KMS-11 (cell line): ENCODE data around the gene EPAS1.

Source experiments
- H2AFZ ChIP-seq: fragments of 200-600 bp; sonication (generic); 2 replicates; pipeline ENCODE4 v1.6.1; 2016; ENCODE audit warnings: antibody characterized with exemption, mixed run types, low read depth
- H3K27ac ChIP-seq: fragments of 200-600 bp; sonication (generic); 2 replicates; pipeline ENCODE4 v1.6.1; 2016; ENCODE audit warnings: mild to moderate bottlenecking, mixed run types
- H3K27me3 ChIP-seq: fragments of 200-600 bp; sonication (generic); 2 replicates; pipeline ENCODE4 v1.6.1; 2017; ENCODE audit warnings: mild to moderate bottlenecking, low read depth, mixed run types, moderate library complexity; ENCODE audit not compliant: insufficient read depth
- H3K36me3 ChIP-seq: fragments of 200-600 bp; sonication (generic); 2 replicates; pipeline ENCODE4 v1.6.1; 2017; ENCODE audit warnings: mild to moderate bottlenecking, mixed run types; ENCODE audit not compliant: insufficient read depth
- H3K4me1 ChIP-seq: fragments of 200-600 bp; sonication (generic); 2 replicates; pipeline ENCODE4 v1.6.1; 2016; ENCODE audit warnings: mild to moderate bottlenecking, low read depth, mixed run types; ENCODE audit not compliant: poor library complexity, severe bottlenecking
- H3K4me2 ChIP-seq: fragments of 200-600 bp; sonication (generic); 2 replicates; pipeline ENCODE4 v1.7.0; 2016; ENCODE audit warnings: mild to moderate bottlenecking, mixed run types
- H3K4me3 ChIP-seq: fragments of 200-600 bp; sonication (generic); IDR thresholded peaks from 2 replicates; pipeline ENCODE4 v1.6.1; 2017; ENCODE audit warnings: low read depth, low read length, mixed read lengths; ENCODE audit not compliant: insufficient read depth
- H3K79me2 ChIP-seq: fragments of 200-600 bp; sonication (generic); 2 replicates; pipeline ENCODE4 v1.6.1; 2016; ENCODE audit warnings: low read depth, mixed run types; ENCODE audit not compliant: insufficient read depth
- H3K9ac ChIP-seq: fragments of 200-600 bp; sonication (generic); 2 replicates; pipeline ENCODE4 v1.6.1; 2016; ENCODE audit warnings: mild to moderate bottlenecking, mixed run types
- H4K20me1 ChIP-seq: fragments of 200-600 bp; sonication (generic); 2 replicates; pipeline ENCODE4 v1.6.1; 2016; ENCODE audit warnings: mild to moderate bottlenecking, mixed run types; ENCODE audit not compliant: insufficient read depth
- TF ChIP-seq, protein P1 (sequence below): fragments of 200-600 bp; sonication (generic); conservative IDR thresholded peaks from 2 replicates; pipeline ENCODE4 v1.6.1; 2017; ENCODE audit warnings: low read depth, mild to moderate bottlenecking, antibody characterized with exemption, low read length, moderate library complexity, mixed read lengths

EPAS1 gene

DNA sequence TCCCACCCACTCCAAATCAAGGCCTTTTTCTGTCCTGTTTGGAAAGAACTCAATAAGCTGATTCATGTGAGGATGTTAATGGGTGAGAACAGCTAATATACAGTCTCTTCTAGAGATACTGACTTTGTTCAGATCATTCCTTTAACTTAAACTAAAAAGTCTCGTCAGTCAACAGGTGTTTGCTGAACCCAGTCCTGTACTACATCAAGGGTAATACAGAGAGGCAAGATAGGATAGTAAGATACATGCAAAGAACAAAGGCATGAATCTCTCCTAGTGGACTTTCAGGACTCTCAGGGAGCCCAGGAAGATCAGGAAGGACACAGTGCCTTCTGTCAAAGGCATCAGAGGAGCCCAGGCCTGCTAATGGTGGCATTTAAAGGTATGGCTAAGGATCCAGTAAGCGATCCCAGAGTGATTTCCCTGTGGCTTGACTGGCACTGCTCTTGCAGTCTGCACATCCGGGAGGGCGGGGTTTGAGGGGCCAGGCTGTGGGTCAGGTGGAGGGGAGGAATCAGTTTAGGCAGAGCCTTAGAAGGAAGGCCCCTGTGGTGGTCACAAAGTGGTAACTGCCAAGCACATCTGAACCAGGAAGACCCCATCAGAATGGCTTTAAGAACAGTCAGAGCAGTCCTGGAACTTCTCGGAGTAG, 54.0 kb downstream of the EPAS1 start:
- H3K4me3 ChIP-seq: no peak overlapping the region
- no peaks in the 10 kb centered on the region for H3K27me3 ChIP-seq
- peaks cover 58% of the 10 kb centered on the region for H3K4me1 ChIP-seq
- H4K20me1 ChIP-seq: no peaks in the 10 kb centered on the region
- no peaks in the 10 kb centered on the region for H3K79me2 ChIP-seq
- TF ChIP-seq, protein P1, sequence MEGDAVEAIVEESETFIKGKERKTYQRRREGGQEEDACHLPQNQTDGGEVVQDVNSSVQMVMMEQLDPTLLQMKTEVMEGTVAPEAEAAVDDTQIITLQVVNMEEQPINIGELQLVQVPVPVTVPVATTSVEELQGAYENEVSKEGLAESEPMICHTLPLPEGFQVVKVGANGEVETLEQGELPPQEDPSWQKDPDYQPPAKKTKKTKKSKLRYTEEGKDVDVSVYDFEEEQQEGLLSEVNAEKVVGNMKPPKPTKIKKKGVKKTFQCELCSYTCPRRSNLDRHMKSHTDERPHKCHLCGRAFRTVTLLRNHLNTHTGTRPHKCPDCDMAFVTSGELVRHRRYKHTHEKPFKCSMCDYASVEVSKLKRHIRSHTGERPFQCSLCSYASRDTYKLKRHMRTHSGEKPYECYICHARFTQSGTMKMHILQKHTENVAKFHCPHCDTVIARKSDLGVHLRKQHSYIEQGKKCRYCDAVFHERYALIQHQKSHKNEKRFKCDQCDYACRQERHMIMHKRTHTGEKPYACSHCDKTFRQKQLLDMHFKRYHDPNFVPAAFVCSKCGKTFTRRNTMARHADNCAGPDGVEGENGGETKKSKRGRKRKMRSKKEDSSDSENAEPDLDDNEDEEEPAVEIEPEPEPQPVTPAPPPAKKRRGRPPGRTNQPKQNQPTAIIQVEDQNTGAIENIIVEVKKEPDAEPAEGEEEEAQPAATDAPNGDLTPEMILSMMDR: no peak
- H3K4me2 ChIP-seq: no peak overlapping the region
- no peak overlapping the region for H3K27ac ChIP-seq
- H2AFZ ChIP-seq: no peak overlapping the region
- H3K36me3 ChIP-seq: no peaks in the 10 kb centered on the region
- no peak overlapping the region for H3K9ac ChIP-seq

DNA sequence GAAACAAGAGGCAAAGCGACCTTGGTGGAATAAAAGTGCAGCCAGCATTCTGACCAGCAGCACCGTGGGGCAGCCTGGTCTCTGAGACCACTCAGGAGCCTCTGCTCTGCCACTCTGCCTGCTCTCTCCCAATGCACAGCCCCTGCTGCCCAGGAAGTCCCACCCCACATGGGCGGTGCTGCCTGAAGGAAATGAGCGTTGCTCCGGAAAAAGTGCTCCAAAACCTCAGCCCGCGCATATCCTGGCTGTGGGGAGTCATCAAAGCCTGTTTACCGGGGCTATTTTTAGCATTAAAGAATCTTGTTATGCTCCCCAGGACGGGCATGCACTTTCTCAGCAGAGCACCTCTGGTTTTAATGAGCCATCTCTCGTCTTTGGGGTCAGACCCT, 54.5 kb downstream of the EPAS1 start:
- Histone ChIP-seq H3K79me2 (no peaks in the 10 kb centered on the region), H3K9ac (no peak overlapping the region), H2AFZ (no peak overlapping the region), H3K4me2 (no peak overlapping the region), H3K36me3 (no peaks in the 10 kb centered on the region), H4K20me1 (no peaks in the 10 kb centered on the region), H3K27me3 (no peaks in the 10 kb centered on the region), H3K27ac (no peak overlapping the region), H3K4me3 (no peak overlapping the region), H3K4me1 (peaks cover 53% of the 10 kb centered on the region)
- TF ChIP-seq, protein P1: no peak

DNA sequence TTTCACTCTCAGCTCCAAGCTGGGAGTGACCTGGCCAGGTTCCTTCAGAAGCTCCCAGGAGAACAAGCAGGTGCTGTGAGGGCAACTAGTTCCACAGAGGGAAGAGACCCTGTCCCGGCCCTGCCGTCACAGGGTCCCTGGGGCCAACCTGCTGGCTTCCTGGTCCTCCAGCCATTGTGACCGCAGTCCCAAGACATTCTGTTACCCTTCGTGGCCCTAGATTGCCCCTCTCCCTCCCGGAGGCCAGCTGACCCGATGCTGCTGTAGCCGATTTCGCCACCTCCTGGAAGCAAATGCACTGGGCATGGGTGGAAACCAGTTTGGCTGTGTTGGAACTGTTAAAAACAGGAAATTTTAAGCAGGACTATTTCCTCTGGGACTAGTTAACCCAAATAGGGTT, 55.4 kb downstream of the EPAS1 start:
- Histone ChIP-seq H3K4me2 (0 out of 2 replicates have a peak overlapping the region, but pooled peaks have one; percentile 9), H3K27me3 (no peaks in the 10 kb centered on the region), H3K36me3 (no peaks in the 10 kb centered on the region), H3K27ac (peak overlapping the region; percentile 9; the same call in 1 of the 2 replicates), H3K79me2 (no peaks in the 10 kb centered on the region), H2AFZ (no peak overlapping the region), H3K4me3 (no peak overlapping the region), H3K9ac (no peak overlapping the region), H4K20me1 (no peaks in the 10 kb centered on the region), H3K4me1 (peaks cover 44% of the 10 kb centered on the region)
- TF ChIP-seq, protein P1: no peak

DNA sequence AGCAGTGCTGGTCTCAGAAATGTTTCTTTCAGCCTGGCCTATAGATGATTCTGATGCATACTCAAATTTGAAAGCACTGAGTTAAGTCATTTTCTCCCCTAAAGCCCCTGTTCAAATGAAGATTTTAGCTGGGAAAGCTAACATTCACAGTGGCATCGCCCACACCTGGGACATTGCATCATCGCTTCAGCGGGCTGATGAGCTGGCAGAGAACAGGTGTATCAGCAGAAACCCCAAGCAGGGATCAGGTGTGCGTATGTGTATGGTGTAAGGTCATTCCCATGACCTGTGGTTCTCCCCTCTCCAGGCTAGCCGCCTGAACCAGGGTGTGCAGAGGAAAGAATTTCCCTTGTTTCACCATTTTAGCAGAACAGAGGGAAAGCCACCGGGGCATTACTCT, 56.3 kb downstream of the EPAS1 start:
- no peaks in the 10 kb centered on the region for H3K36me3 ChIP-seq
- H3K4me1 ChIP-seq: peaks cover 35% of the 10 kb centered on the region
- H4K20me1 ChIP-seq: no peaks in the 10 kb centered on the region
- no peak overlapping the region for H3K9ac ChIP-seq
- peak overlapping the region; percentile 17; the same call in 1 of the 2 replicates for H3K27ac ChIP-seq
- H3K4me2 ChIP-seq: 0 out of 2 replicates have a peak overlapping the region, but pooled peaks have one; percentile 5
- no peaks in the 10 kb centered on the region for H3K27me3 ChIP-seq
- no peak overlapping the region for H2AFZ ChIP-seq
- H3K4me3 ChIP-seq: no peak overlapping the region
- TF ChIP-seq, protein P1: no peak
- no peaks in the 10 kb centered on the region for H3K79me2 ChIP-seq
